ENCODE measurements around the gene CACFD1. TPM values are rescaled to one million over a fixed set of nuclear protein-coding genes. Genes with fewer than 3 reads are reported as not detected.

Gene CACFD1
- total and polyA plus RNA-seq, 2 of the 13 experiments (the other 11 are each of a cell fraction or from before 2014, with no cell fraction given), result 13.8 to 14.6 TPM

- TF ChIP-seq ETS1 (CRISPR knock-in tag; IDR thresholded peaks at IDR 0.05) (no peak), THAP9 (CRISPR knock-in tag; IDR thresholded peaks at IDR 0.05; ENCODE audit: borderline replicate concordance) (no peak; the same call in 1 of the 2 replicates), ZFP90 (CRISPR knock-in tag; IDR thresholded peaks at IDR 0.05; ENCODE audit: borderline replicate concordance) (peak; percentile 46; the same call in 1 of the 2 replicates), GZF1 (CRISPR knock-in tag; IDR thresholded peaks at IDR 0.05) (no peak), EEA1 (CRISPR knock-in tag; IDR thresholded peaks at IDR 0.05; ENCODE audit: borderline replicate concordance) (0 out of 2 replicates have a peak, but pooled peaks have one; percentile 53), TSC22D2 (CRISPR knock-in tag; IDR thresholded peaks at IDR 0.05; ENCODE audit: borderline replicate concordance) (no peak), ZNF354B (CRISPR knock-in tag; IDR thresholded peaks at IDR 0.05) (no peak), ZSCAN25 (CRISPR knock-in tag; IDR thresholded peaks at IDR 0.05) (no peak), SNAPC2 (CRISPR knock-in tag; IDR thresholded peaks at IDR 0.05) (peak; percentile 100), PLSCR1 (CRISPR knock-in tag; IDR thresholded peaks at IDR 0.05; ENCODE audit: borderline replicate concordance) (no peak), RFX1 (IDR thresholded peaks at IDR 0.05) (peak; percentile 75), ZNF30 (CRISPR knock-in tag; IDR thresholded peaks at IDR 0.05) (no peak), ERF (CRISPR knock-in tag; IDR thresholded peaks at IDR 0.05) (0 out of 2 replicates have a peak, but pooled peaks have one; percentile 12), ZNF367 (CRISPR knock-in tag; IDR thresholded peaks at IDR 0.05; ENCODE audit: borderline replicate concordance) (no peak), MAZ (IDR thresholded peaks at IDR 0.05; ENCODE audit: borderline replicate concordance, low read depth, low read length) (peak; percentile 58; the same call in 1 of the 2 replicates), MAZ (CRISPR knock-in tag; IDR thresholded peaks at IDR 0.05; ENCODE audit: low read depth) (no peak; the same call in 1 of the 2 replicates), MAF1 (CRISPR knock-in tag; IDR thresholded peaks at IDR 0.05; ENCODE audit: borderline replicate concordance) (no peak), ZNF432 (CRISPR knock-in tag; IDR thresholded peaks at IDR 0.05; ENCODE audit: borderline replicate concordance) (no peak), POGZ (CRISPR knock-in tag; IDR thresholded peaks at IDR 0.05) (no peak), POLR2G (IDR thresholded peaks at IDR 0.05; ENCODE audit: low read depth, low read length) (peak; percentile 76), ZNF281 (CRISPR knock-in tag; IDR thresholded peaks at IDR 0.05; ENCODE audit: borderline replicate concordance) (no peak)
Observed at GRCh38 chr9:133459476-133460404, at the start of gene CACFD1 (continued).

Measured in HepG2 (cell line).